Fibroblast of lung (primary cell): ENCODE results near the gene SDHAF1. TPM values are rescaled to one million over a fixed set of nuclear protein-coding genes. Genes with fewer than 3 reads are reported as not detected.

Experiments used
- DNase-seq, 2 donors: peaks; one replicate each; pipeline versions ENCODE4 v3.0.0 to v3.0.0-alpha.2; 2010; ENCODE audit warnings: low read depth in 2 of 2
- H2AFZ ChIP-seq: 2 replicates; pipeline ENCODE4 v1.5.1; 2012; ENCODE audit warnings: low read length, control low read depth, inconsistent platforms
- H3K27ac ChIP-seq: 2 replicates; pipeline ENCODE4 v1.5.1; 2011; ENCODE audit warnings: low read length, control low read depth; ENCODE audit not compliant: insufficient read depth
- H3K27me3 ChIP-seq: 2 replicates; pipeline ENCODE4 v1.5.1; 2011; ENCODE audit warnings: mild to moderate bottlenecking, low read length; ENCODE audit not compliant: control insufficient read depth, insufficient read depth
- H3K36me3 ChIP-seq: 2 replicates; pipeline ENCODE4 v1.5.1; 2011; ENCODE audit warnings: low read length; ENCODE audit not compliant: control insufficient read depth, insufficient read depth
- H3K4me1 ChIP-seq: 2 replicates; pipeline ENCODE4 v1.5.1; 2011; ENCODE audit warnings: low read length; ENCODE audit not compliant: control insufficient read depth, insufficient read depth; ENCODE audit errors: extremely low read depth
- H3K4me2 ChIP-seq: 2 replicates; pipeline ENCODE4 v1.5.1; 2011; ENCODE audit warnings: low read length, control low read depth; ENCODE audit not compliant: insufficient read depth; ENCODE audit errors: extremely low read depth
- H3K4me3 ChIP-seq, 4 experiments: fragments of 200-600 bp in 1 of 4; sonication (generic) in 1 of 4; replicated peaks in 1 of 4; 2 replicates each; pipeline ENCODE4 v1.5.1; 2011 to 2016; ENCODE audit warnings: low read length in 4 of 4, low read depth in 3 of 4, mild to moderate bottlenecking in 3 of 4, control low read depth in 2 of 4, inconsistent platforms in 1 of 4, mixed read lengths in 1 of 4; ENCODE audit not compliant: insufficient read depth in 1 of 4; ENCODE audit errors: control extremely low read depth in 1 of 4
- H3K79me2 ChIP-seq: 2 replicates; pipeline ENCODE4 v1.5.1; 2012; ENCODE audit warnings: mild to moderate bottlenecking, low read length, inconsistent platforms; ENCODE audit not compliant: control insufficient read depth, insufficient read depth
- H3K9ac ChIP-seq: 2 replicates; pipeline ENCODE4 v1.5.1; 2011; ENCODE audit warnings: mild to moderate bottlenecking, low read length, control low read depth; ENCODE audit not compliant: insufficient read depth
- H3K9me3 ChIP-seq: 2 replicates; pipeline ENCODE4 v1.5.1; 2012; ENCODE audit warnings: low read depth, low read length; ENCODE audit not compliant: control insufficient read depth, insufficient read depth
- H4K20me1 ChIP-seq: 2 replicates; pipeline ENCODE4 v1.5.1; 2011; ENCODE audit warnings: low read length; ENCODE audit not compliant: control insufficient read depth, insufficient read depth; ENCODE audit errors: extremely low read depth
- EZH2 ChIP-seq: IDR thresholded peaks from 2 replicates; pipeline ENCODE4 v1.5.1; 2012; ENCODE audit warnings: low read length, control low read depth, mild to moderate bottlenecking; ENCODE audit errors: missing control alignments
- polyA plus RNA-seq, 2 donors: library from polyadenylated mRNA; depleted of rRNA in 1 of 2; stranded (reverse) in 1 of 2; unstranded in 1 of 2; fragments of >200 nt; gene quantifications; 2 replicates each; pipeline ENCODE4 v1.2.1, GENCODE V29; 2011 to 2012; ENCODE audit warnings: missing spikeins in 1 of 2
- total RNA-seq: library from RNA; depleted of rRNA; stranded (reverse); fragments of >200 nt; gene quantifications from 2 replicates; pipeline ENCODE4 v1.2.1, GENCODE V29; 2014
- TF ChIP-seq, protein P1 (sequence below), 2 donors: IDR thresholded peaks in 1 of 2; conservative IDR thresholded peaks in 1 of 2; 1 replicate in 1 of 2; 2 replicates in 1 of 2; pipeline ENCODE4 v1.5.1; 2011 to 2012; ENCODE audit warnings: low read length in 2 of 2, control low read depth in 1 of 2, inconsistent platforms in 1 of 2, low read depth in 1 of 2, mild to moderate bottlenecking in 1 of 2

Gene SDHAF1
- total and polyA plus RNA-seq, 2 donors (not counting 1 experiment from before 2014, with no cell fraction given) = 6.4 to 7.8 TPM

- Histone ChIP-seq H3K27me3 (no peaks in the 10 kb centered on the region), H3K79me2 (peaks cover 7% of the 10 kb centered on the region), H3K4me2 (no peak overlapping the region), H3K4me3 (no peak overlapping the region), H3K4me1 (peaks cover 4% of the 10 kb centered on the region), H3K36me3 (no peaks in the 10 kb centered on the region), H3K9me3 (no peaks in the 10 kb centered on the region), H3K27ac (no peak overlapping the region), H3K9ac (no peak overlapping the region), H4K20me1 (no peaks in the 10 kb centered on the region), H2AFZ (no peak overlapping the region)
- DNase-seq = no peak
- TF ChIP-seq, protein P1, sequence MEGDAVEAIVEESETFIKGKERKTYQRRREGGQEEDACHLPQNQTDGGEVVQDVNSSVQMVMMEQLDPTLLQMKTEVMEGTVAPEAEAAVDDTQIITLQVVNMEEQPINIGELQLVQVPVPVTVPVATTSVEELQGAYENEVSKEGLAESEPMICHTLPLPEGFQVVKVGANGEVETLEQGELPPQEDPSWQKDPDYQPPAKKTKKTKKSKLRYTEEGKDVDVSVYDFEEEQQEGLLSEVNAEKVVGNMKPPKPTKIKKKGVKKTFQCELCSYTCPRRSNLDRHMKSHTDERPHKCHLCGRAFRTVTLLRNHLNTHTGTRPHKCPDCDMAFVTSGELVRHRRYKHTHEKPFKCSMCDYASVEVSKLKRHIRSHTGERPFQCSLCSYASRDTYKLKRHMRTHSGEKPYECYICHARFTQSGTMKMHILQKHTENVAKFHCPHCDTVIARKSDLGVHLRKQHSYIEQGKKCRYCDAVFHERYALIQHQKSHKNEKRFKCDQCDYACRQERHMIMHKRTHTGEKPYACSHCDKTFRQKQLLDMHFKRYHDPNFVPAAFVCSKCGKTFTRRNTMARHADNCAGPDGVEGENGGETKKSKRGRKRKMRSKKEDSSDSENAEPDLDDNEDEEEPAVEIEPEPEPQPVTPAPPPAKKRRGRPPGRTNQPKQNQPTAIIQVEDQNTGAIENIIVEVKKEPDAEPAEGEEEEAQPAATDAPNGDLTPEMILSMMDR (conservative IDR thresholded peaks at IDR 0.05 in 1 of 2, IDR thresholded peaks at IDR 0.05 in 1 of 2; ENCODE audit: low read depth in 1 of 2, low read length in 2 of 2) = no peak
- no peak for TF ChIP-seq EZH2
Observed at GRCh38 chr19:35996777-35997176, 1.8 kb downstream of the SDHAF1 start.

GRCh38 chr19:36001605-36002004, 6.6 kb downstream of the SDHAF1 start:
- Histone ChIP-seq H3K9ac (no peak overlapping the region), H3K9me3 (no peaks in the 10 kb centered on the region), H3K36me3 (no peaks in the 10 kb centered on the region), H3K27ac (no peak overlapping the region), H3K4me1 (peaks cover 4% of the 10 kb centered on the region), H3K27me3 (no peaks in the 10 kb centered on the region), H3K79me2 (peaks cover under 1% of the 10 kb centered on the region), H4K20me1 (no peaks in the 10 kb centered on the region), H3K4me3 (no peak overlapping the region), H2AFZ (no peak overlapping the region), H3K4me2 (no peak overlapping the region)
- TF ChIP-seq, protein P1 (conservative IDR thresholded peaks at IDR 0.05 in 1 of 2, IDR thresholded peaks at IDR 0.05 in 1 of 2; ENCODE audit: low read depth in 1 of 2, low read length in 2 of 2) = no peak
- TF ChIP-seq EZH2 = no peak
- no peak for DNase-seq

- TF ChIP-seq, protein P1 (conservative IDR thresholded peaks at IDR 0.05 in 1 of 2, IDR thresholded peaks at IDR 0.05 in 1 of 2; ENCODE audit: low read depth in 1 of 2, low read length in 2 of 2) = no peak
- TF ChIP-seq EZH2 = no peak
- no peak overlapping the region for H3K4me3 ChIP-seq
- H3K4me1 ChIP-seq = peaks cover 4% of the 10 kb centered on the region
- H3K9ac ChIP-seq = no peak overlapping the region
- H2AFZ ChIP-seq = no peak overlapping the region
- H3K4me2 ChIP-seq = no peak overlapping the region
- no peaks in the 10 kb centered on the region for H3K9me3 ChIP-seq
- no peak overlapping the region for H3K27ac ChIP-seq
- H3K79me2 ChIP-seq = no peaks in the 10 kb centered on the region
- H4K20me1 ChIP-seq = no peaks in the 10 kb centered on the region
- no peaks in the 10 kb centered on the region for H3K27me3 ChIP-seq
- no peaks in the 10 kb centered on the region for H3K36me3 ChIP-seq
- DNase-seq = no peak
Observed at GRCh38 chr19:36003284-36003683, 8.3 kb downstream of the SDHAF1 start.
